ENCODE measurements around the gene ZNF140. TPM values are rescaled to one million over a fixed set of nuclear protein-coding genes. Genes with fewer than 3 reads are reported as not detected.
A peak's percentile ranks its signal among the peaks of the same experiment; 100 is the strongest.

ZNF140 gene
- total and polyA plus RNA-seq, 2 of the 13 experiments (the other 11 are each of a cell fraction or from before 2014, with no cell fraction given): 8.7 to 13.5 TPM

DNA sequence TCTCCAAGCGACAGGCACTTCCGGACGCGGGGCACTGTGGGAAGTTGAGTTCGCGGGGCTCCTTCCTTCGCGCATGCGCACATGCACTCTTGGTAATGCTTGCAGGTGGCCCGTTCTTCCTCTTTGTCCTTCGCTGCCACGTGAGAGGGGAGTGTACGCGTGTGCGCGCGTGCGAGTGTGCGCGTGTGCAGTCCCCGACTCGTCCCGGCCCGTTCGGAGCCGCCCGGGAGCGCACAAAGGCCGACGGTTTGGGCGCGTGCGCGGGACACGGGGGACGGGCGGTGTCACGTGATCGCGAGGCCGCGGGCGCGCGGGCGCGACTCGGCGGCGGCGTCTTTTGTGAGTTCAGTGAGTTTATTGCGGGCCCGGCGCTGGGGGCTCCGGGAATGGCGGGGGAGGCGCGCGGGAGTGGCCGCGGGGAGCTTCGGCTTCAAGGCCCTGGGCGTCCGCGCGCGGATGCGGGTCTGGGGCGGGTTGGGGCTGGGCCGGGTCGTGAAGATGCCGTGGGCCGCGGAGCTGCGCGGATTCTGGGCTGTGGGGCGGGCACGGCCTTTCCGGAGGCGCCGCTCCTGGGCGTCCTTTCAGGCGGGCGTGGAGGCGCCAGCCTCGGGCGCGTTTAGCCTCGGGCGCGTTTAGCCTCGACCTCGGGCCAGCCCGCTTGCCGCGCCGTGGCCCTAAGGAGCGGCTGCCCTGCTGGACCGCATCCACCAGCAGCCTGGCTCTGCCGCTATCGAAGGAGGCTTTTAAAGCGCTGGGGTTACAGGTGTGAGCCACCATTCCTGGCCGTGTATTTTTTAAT, 43.3 kb upstream of the ZNF140 start, which contains the start of gene ZNF84 (continued):
- TF ChIP-seq ZNF281 (CRISPR knock-in tag; IDR thresholded peaks at IDR 0.05; ENCODE audit: borderline replicate concordance) (peak; percentile 38; the same call in 1 of the 2 replicates), CCDC6 (CRISPR knock-in tag; IDR thresholded peaks at IDR 0.05) (peak; percentile 93), ZNF34 (CRISPR knock-in tag; IDR thresholded peaks at IDR 0.05; ENCODE audit: borderline replicate concordance) (peak; percentile 44; the same call in 1 of the 2 replicates), KAT2B (IDR thresholded peaks at IDR 0.05; ENCODE audit: borderline replicate concordance, low read depth, low read length) (no peak), NCOA2 (CRISPR knock-in tag; IDR thresholded peaks at IDR 0.05) (peak; percentile 37), ZNF362 (CRISPR knock-in tag; IDR thresholded peaks at IDR 0.05; ENCODE audit: borderline replicate concordance) (peak; percentile 22; the same call in 1 of the 2 replicates), POLR2AphosphoS5 (IDR thresholded peaks at IDR 0.05; ENCODE audit: low read depth, low read length) (peak; percentile 65), ATF4 (CRISPR knock-in tag; IDR thresholded peaks at IDR 0.05) (peak in 1 of 2 experiments; percentile 76; a peak in 1 of 4 replicates), NONO (IDR thresholded peaks at IDR 0.05) (no peak), NONO (CRISPR knock-in tag; conservative IDR thresholded peaks at IDR 0.05) (peak; percentile 94), ZMYM4 (CRISPR knock-in tag; IDR thresholded peaks at IDR 0.05) (peak; percentile 92), THAP9 (CRISPR knock-in tag; IDR thresholded peaks at IDR 0.05; ENCODE audit: borderline replicate concordance) (no peak; the same call in 1 of the 2 replicates), SPEN (CRISPR knock-in tag; IDR thresholded peaks at IDR 0.05; ENCODE audit: low read depth) (peak; percentile 81), EZH2 (conservative IDR thresholded peaks at IDR 0.05; ENCODE audit: low read depth, low read length) (no peak)
- TF ChIP-seq, protein P1, sequence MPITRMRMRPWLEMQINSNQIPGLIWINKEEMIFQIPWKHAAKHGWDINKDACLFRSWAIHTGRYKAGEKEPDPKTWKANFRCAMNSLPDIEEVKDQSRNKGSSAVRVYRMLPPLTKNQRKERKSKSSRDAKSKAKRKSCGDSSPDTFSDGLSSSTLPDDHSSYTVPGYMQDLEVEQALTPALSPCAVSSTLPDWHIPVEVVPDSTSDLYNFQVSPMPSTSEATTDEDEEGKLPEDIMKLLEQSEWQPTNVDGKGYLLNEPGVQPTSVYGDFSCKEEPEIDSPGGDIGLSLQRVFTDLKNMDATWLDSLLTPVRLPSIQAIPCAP (CRISPR knock-in tag; IDR thresholded peaks at IDR 0.05; ENCODE audit: low read depth): no peak

Data from HepG2 (cell line).